Kidney (tissue), 14 donors: ENCODE measurements around the gene TCERG1L. TPM values are rescaled to one million over a fixed set of nuclear protein-coding genes. Genes with fewer than 3 reads are reported as not detected.

Source experiments
- DNase-seq, 5 donors: peaks; one replicate each; pipeline ENCODE4 v3.0.0-alpha.2; 2013 to 2020
- FAIRE-seq: peaks from 2 replicates; lab custom pipeline; 2012; peaks lifted over from hg19 to GRCh38; lab: Jason Lieb, UNC
- H3K27ac ChIP-seq, 2 donors: one replicate each; pipeline ENCODE4 v1.7.0; 2013; ENCODE audit warnings: low read depth in 2 of 2, low read length in 2 of 2, inconsistent platforms in 1 of 2
- H3K27me3 ChIP-seq: one replicate; pipeline ENCODE4 v1.7.1; 2013; ENCODE audit warnings: low read length, inconsistent platforms; ENCODE audit not compliant: control insufficient read depth, insufficient read depth
- H3K36me3 ChIP-seq, 3 donors: one replicate each; pipeline versions ENCODE4 v1.7.0 to v1.7.1; 2013; ENCODE audit warnings: low read length in 3 of 3, control low read depth in 1 of 3, inconsistent platforms in 1 of 3; ENCODE audit not compliant: insufficient read depth in 3 of 3, control insufficient read depth in 2 of 3
- H3K4me1 ChIP-seq, 3 donors: one replicate each; pipeline versions ENCODE4 v1.7.0 to v1.7.1; 2013; ENCODE audit warnings: low read length in 3 of 3, inconsistent platforms in 1 of 3, low read depth in 1 of 3; ENCODE audit not compliant: control insufficient read depth in 2 of 3, insufficient read depth in 2 of 3
- H3K4me3 ChIP-seq, 3 donors: one replicate each; pipeline versions ENCODE4 v1.7.0 to v1.8.1; 2013; ENCODE audit warnings: low read length in 3 of 3, control low read depth in 1 of 3, inconsistent platforms in 1 of 3
- H3K9ac ChIP-seq, 3 donors: one replicate each; pipeline versions ENCODE4 v1.7.0 to v1.7.1; 2013; ENCODE audit warnings: low read length in 3 of 3, control low read depth in 1 of 3, inconsistent platforms in 1 of 3
- H3K9me3 ChIP-seq, 3 donors: one replicate each; pipeline versions ENCODE4 v1.7.0 to v1.7.1; 2013; ENCODE audit warnings: low read length in 3 of 3, control low read depth in 1 of 3, inconsistent platforms in 1 of 3; ENCODE audit not compliant: control insufficient read depth in 2 of 3, insufficient read depth in 1 of 3
- CTCF ChIP-seq: IDR thresholded peaks from 3 replicates; pipeline ENCODE4 v1.5.1; 2012; ENCODE audit warnings: mild to moderate bottlenecking, moderate library complexity, borderline replicate concordance; ENCODE audit not compliant: insufficient read depth; ENCODE audit errors: extremely low read depth
- intact Hi-C: fragments of 100-400 bp; cut with DNase I; formaldehyde crosslinking; loops from one replicate; pipeline ENCODE4 v1.11.1; 2022
- polyA plus RNA-seq: library from polyadenylated mRNA; stranded (reverse); fragments of 350-450 nt; fragmentation: Illumina TruSeq; extraction: RNeasy Lipid Tissue Mini Kit (QIAGEN cat#74804); gene quantifications from one replicate; pipeline ENCODE4 v1.2.3, GENCODE V29; 2014; ENCODE audit warnings: low read depth, low replicate concordance; ENCODE audit not compliant: insufficient read depth
- total RNA-seq: library from RNA; stranded (reverse); fragmentation: NEBNext Ultra II Directional; extraction: Animal tissue kit (Norgen Biotek cat#: 25700); gene quantifications from one replicate; pipeline ENCODE4 v1.2.1, GENCODE V29; 2021
- donor health status: control.
- donor health status: control.
- donor health status: control.
- donor health status: control.
- donor health status: control.
- donor health status: DM: yes; HTN: yes; CAD: no.
- donor health status: Normal renal cell carcinoma (clear cell type).

TCERG1L gene
- total and polyA plus RNA-seq, 2 donors from 2014 or later: not detected

GRCh38 chr10:131271195-131271880 is 40.2 kb downstream of the TCERG1L start:
- no peak for TF ChIP-seq CTCF
- Histone ChIP-seq H3K27ac (no peak overlapping the region), H3K4me3 (no peak overlapping the region), H3K27me3 (no peaks in the 10 kb centered on the region), H3K4me1 (no peaks in the 10 kb centered on the region), H3K36me3 (no peaks in the 10 kb centered on the region), H3K9ac (no peak overlapping the region), H3K9me3 (no peaks in the 10 kb centered on the region)
- DNase-seq (no peak), FAIRE-seq (no peak)
- intact Hi-C loops: no loop called here

DNA sequence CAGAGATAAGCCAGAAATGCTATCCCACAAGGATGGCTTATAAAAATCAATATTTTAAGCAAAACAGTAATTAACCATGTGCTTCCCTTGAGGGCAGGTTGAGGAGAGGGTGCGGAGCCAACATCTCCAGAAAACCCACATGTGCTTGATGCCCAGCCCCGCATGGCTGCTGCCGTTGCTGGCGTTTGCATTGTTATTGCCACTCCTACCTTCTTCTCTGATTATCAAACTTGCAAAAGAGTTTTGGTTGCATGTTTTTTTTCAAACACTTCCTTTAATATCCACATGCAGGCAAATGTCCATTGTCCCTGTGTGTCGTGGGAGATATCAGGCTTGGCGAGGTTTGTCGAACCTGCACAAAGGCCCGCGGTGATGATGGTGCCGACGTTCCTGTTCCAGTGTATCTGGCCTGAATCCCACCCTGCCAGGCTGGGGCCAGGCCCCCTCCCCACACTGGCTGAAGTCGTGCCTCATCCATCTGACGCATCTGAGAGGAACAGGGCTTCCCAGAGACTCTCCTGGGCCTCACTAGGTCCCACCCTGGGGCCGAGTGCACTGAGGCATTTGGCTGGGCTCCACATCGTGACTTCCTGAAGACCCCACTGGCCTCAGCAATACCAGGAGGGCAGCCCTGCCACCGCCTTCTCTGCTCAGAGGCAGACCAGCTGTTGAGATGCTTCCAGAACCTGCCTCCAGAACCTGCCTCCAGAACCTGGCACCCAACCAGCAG is 40.9 kb downstream of the TCERG1L start:
- Histone ChIP-seq H3K9me3 (no peaks in the 10 kb centered on the region), H3K9ac (no peak overlapping the region), H3K4me3 (no peak overlapping the region), H3K36me3 (no peaks in the 10 kb centered on the region), H3K27ac (no peak overlapping the region), H3K4me1 (no peaks in the 10 kb centered on the region), H3K27me3 (no peaks in the 10 kb centered on the region)
- TF ChIP-seq CTCF: no peak
- no peak for DNase-seq
- intact Hi-C loops: no loop called here
- FAIRE-seq: no peak

- no peaks in the 10 kb centered on the region for H3K4me1 ChIP-seq
- no peaks in the 10 kb centered on the region for H3K9me3 ChIP-seq
- FAIRE-seq (no peak), DNase-seq (no peak)
- no peak overlapping the region for H3K9ac ChIP-seq
- H3K4me3 ChIP-seq: no peak overlapping the region
- no peaks in the 10 kb centered on the region for H3K27me3 ChIP-seq
- intact Hi-C loops: no loop called here
- no peaks in the 10 kb centered on the region for H3K36me3 ChIP-seq
- no peak for TF ChIP-seq CTCF
- no peak overlapping the region for H3K27ac ChIP-seq
Measured at GRCh38 chr10:131269776-131270460, 41.6 kb downstream of the TCERG1L start.
